ENCODE data around the gene BMP4.

DNA sequence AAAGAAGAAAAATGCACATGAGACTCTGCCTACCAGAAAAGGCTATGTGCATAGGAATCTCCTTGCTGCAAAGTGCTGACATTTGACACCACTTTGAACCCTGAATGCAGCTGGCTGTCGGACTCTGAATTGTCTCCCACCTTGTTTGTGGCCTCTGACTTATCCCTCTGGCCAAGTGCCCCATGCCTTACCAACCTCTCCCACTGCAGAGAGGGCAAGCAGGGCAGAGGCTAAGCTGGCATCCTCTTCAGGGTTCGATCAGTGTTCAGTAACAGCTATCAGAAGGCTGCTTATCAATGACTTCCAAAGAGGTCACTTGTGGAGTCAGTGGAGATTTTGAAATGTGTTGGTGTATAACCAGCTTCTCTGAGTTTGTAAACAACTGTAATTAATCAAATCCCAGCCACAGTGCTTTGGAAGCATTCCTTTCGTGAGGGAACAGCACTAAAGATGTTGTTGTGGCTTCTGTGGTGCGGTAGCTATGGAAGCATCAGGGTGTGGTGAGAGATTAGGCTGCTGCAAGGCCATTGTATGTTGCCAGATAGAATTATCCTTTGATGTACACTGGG is 22.6 kb upstream of the BMP4 start:
- TF ChIP-seq, protein P1, sequence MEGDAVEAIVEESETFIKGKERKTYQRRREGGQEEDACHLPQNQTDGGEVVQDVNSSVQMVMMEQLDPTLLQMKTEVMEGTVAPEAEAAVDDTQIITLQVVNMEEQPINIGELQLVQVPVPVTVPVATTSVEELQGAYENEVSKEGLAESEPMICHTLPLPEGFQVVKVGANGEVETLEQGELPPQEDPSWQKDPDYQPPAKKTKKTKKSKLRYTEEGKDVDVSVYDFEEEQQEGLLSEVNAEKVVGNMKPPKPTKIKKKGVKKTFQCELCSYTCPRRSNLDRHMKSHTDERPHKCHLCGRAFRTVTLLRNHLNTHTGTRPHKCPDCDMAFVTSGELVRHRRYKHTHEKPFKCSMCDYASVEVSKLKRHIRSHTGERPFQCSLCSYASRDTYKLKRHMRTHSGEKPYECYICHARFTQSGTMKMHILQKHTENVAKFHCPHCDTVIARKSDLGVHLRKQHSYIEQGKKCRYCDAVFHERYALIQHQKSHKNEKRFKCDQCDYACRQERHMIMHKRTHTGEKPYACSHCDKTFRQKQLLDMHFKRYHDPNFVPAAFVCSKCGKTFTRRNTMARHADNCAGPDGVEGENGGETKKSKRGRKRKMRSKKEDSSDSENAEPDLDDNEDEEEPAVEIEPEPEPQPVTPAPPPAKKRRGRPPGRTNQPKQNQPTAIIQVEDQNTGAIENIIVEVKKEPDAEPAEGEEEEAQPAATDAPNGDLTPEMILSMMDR (IDR thresholded peaks at IDR 0.05) = no peak
- no peak for TF ChIP-seq POLR2AphosphoS5 (IDR thresholded peaks at IDR 0.05)

Measured in sigmoid colon (tissue), 4 donors.